GM23248 (cell line): ENCODE measurements around the gene CEACAM3. TPM values are rescaled to one million over a fixed set of nuclear protein-coding genes. Genes with fewer than 3 reads are reported as not detected.
A peak's percentile ranks its signal among the peaks of the same experiment; 100 is the strongest.

Experiments used
- DNase-seq: peaks from one replicate; pipeline ENCODE4 v3.0.0-alpha.2; 2015
- H2AFZ ChIP-seq: fragments of 200-600 bp; sonication (generic); 2 replicates; pipeline ENCODE4 v1.6.1; 2016; ENCODE audit warnings: antibody characterized with exemption
- H3F3A ChIP-seq: fragments of 200-600 bp; sonication (generic); 2 replicates; pipeline ENCODE4 v1.6.1; 2016; ENCODE audit warnings: mild to moderate bottlenecking, antibody characterized with exemption, mixed run types; ENCODE audit not compliant: insufficient read depth
- H3K27ac ChIP-seq: fragments of 200-600 bp; sonication (generic); 2 replicates; pipeline ENCODE4 v1.5.1; 2016; ENCODE audit warnings: mild to moderate bottlenecking
- H3K27me3 ChIP-seq: fragments of 200-600 bp; sonication (generic); replicated peaks from 2 replicates; pipeline ENCODE4 v1.6.1; 2016; ENCODE audit warnings: mild to moderate bottlenecking; ENCODE audit not compliant: insufficient read depth
- H3K36me3 ChIP-seq: fragments of 200-600 bp; sonication (generic); 2 replicates; pipeline ENCODE4 v1.6.1; 2016; ENCODE audit warnings: low read depth, mild to moderate bottlenecking
- H3K4me1 ChIP-seq: fragments of 200-600 bp; sonication (generic); 2 replicates; pipeline ENCODE4 v1.6.1; 2016; ENCODE audit warnings: mild to moderate bottlenecking; ENCODE audit not compliant: insufficient read depth
- H3K4me2 ChIP-seq: fragments of 200-600 bp; sonication (generic); one replicate; pipeline ENCODE4 v1.6.1; 2016; ENCODE audit warnings: mild to moderate bottlenecking; ENCODE audit not compliant: unreplicated experiment
- H3K4me3 ChIP-seq: fragments of 200-600 bp; sonication (generic); 2 replicates; pipeline ENCODE4 v1.5.1; 2016; ENCODE audit warnings: mild to moderate bottlenecking
- H3K79me2 ChIP-seq: fragments of 200-600 bp; sonication (generic); 2 replicates; pipeline ENCODE4 v1.6.1; 2016; ENCODE audit warnings: mild to moderate bottlenecking; ENCODE audit not compliant: insufficient read depth
- H3K9ac ChIP-seq: fragments of 200-600 bp; sonication (generic); 2 replicates; pipeline ENCODE4 v1.6.1; 2016; ENCODE audit warnings: mild to moderate bottlenecking
- H3K9me2 ChIP-seq: fragments of 200-600 bp; sonication (generic); 2 replicates; pipeline ENCODE4 v1.6.1; 2016; ENCODE audit warnings: mixed run types, mild to moderate bottlenecking, moderate library complexity; ENCODE audit not compliant: insufficient read depth
- H3K9me3 ChIP-seq: fragments of 200-600 bp; sonication (generic); one replicate; pipeline ENCODE4 v1.6.1; 2017; ENCODE audit warnings: low read depth
- H4K20me1 ChIP-seq: fragments of 200-600 bp; sonication (generic); 2 replicates; pipeline ENCODE4 v1.6.0; 2016; ENCODE audit not compliant: insufficient read depth
- EZH2 ChIP-seq: fragments of 200-600 bp; sonication (generic); IDR thresholded peaks from 2 replicates; pipeline ENCODE4 v1.6.1; 2018; ENCODE audit warnings: antibody characterized with exemption, mild to moderate bottlenecking; ENCODE audit not compliant: insufficient read depth, poor library complexity, severe bottlenecking
- EZH2phosphoT487 ChIP-seq: fragments of 200-600 bp; sonication (generic); IDR thresholded peaks from 2 replicates; pipeline ENCODE4 v1.6.1; 2018; ENCODE audit warnings: antibody characterized with exemption, moderate library complexity, mild to moderate bottlenecking, low read depth; ENCODE audit not compliant: insufficient read depth
- WGBS, 2 experiments: methylation state at CpG; one replicate each; pipeline ENCODE4 v1.1.6; 2015 to 2017; ENCODE audit warnings: low lambda C conversion rate in 2 of 2, low coverage in 1 of 2; ENCODE audit errors: missing lambda C conversion rate in 2 of 2; 5-methylcytosine and 5-hydroxymethylcytosine counted together
- in situ Hi-C: fragments of 300-500 bp; cut with MboI; formaldehyde crosslinking; loops from 2 replicates; pipeline ENCODE4 v1.15.0; 2020
- polyA plus RNA-seq: library from polyadenylated mRNA; unstranded; fragments of >200 nt; fragmentation: Nextera tagmentation; extraction: Ambion mirVana; gene quantifications from 2 replicates; pipeline ENCODE4 v1.2.1, GENCODE V29; 2016
- total RNA-seq: library from RNA; depleted of rRNA; stranded (reverse); fragments of >200 nt; shearing (Covaris generic); gene quantifications from 2 replicates; pipeline ENCODE4 v1.2.3, GENCODE V29; 2014

Gene CEACAM3
- total and polyA plus RNA-seq, 2 experiments from 2014 or later = not detected

DNA sequence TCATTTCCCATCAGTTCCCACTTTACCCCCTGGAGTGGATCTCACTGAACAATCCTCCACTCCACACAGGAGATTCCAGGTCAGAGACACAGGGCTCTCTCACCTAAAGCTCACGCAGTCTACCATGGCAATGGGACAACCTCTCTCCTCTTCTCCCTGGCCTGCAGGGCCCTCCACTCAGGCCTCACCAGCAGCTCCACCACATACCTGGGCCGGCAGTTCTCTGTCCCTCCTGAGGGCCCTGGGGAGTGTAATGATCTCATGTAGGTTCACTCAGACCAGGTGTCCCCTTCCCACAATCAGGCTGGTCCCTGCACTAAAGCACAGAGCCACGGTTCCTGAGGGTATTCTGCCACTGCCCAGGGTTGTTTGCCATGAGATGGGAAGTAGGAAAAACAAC, 15.6 kb downstream of the CEACAM3 start:
- Histone ChIP-seq H3K36me3 (no peaks in the 10 kb centered on the region), H3K27me3 (no peaks in the 10 kb centered on the region), H3K9me3 (no peaks in the 10 kb centered on the region), H2AFZ (no peak overlapping the region), H3K4me1 (no peaks in the 10 kb centered on the region), H3K9me2 (no peaks in the 10 kb centered on the region), H4K20me1 (no peaks in the 10 kb centered on the region), H3K4me2 (no peak overlapping the region), H3K9ac (no peak overlapping the region), H3K79me2 (no peaks in the 10 kb centered on the region), H3F3A (no peaks in the 10 kb centered on the region), H3K27ac (no peak overlapping the region), H3K4me3 (no peak overlapping the region)
- 26 to 32% methylated on average over 3 of the region's 3 CpGs for WGBS, 2 experiments
- in situ Hi-C loops = no loop called here
- TF ChIP-seq EZH2phosphoT487 (no peak), EZH2 (no peak)
- no peak for DNase-seq

DNA sequence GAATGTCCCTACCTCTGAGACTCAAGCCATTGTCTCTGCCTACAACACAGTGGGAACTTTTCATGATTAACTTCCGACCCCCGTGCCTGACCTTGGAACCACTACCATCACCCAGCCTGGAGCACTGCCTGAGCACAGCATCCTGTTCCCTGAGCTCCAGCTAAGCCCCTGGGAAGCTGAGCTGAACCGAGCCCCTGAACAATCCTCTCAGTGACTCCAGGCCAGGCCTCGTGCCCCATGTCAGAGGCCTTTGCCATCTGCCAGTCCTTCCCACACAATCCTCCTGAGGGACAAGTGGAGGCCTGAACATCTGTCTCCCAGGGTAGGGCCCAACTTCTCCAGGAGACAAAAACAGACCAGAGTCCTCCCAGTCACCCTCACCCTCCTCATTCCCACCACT, 17.5 kb downstream of the CEACAM3 start:
- TF ChIP-seq EZH2 (no peak), EZH2phosphoT487 (no peak)
- Histone ChIP-seq H3F3A (no peaks in the 10 kb centered on the region), H3K4me1 (no peaks in the 10 kb centered on the region), H3K9ac (no peak overlapping the region), H3K4me2 (no peak overlapping the region), H3K9me2 (no peaks in the 10 kb centered on the region), H3K27ac (no peak overlapping the region), H3K9me3 (no peaks in the 10 kb centered on the region), H3K79me2 (no peaks in the 10 kb centered on the region), H3K27me3 (peaks cover 5% of the 10 kb centered on the region; the same call in 1 of the 2 replicates), H2AFZ (no peak overlapping the region), H3K4me3 (no peak overlapping the region), H4K20me1 (no peaks in the 10 kb centered on the region), H3K36me3 (no peaks in the 10 kb centered on the region)
- in situ Hi-C loops = no loop called here
- DNase-seq = no peak
- WGBS, 2 experiments = 26 to 33% methylated on average over 4 of the region's 4 CpGs

GRCh38 chr19:41815301-41815700, 18.9 kb downstream of the CEACAM3 start:
- no peaks in the 10 kb centered on the region for H4K20me1 ChIP-seq
- H3K9me3 ChIP-seq = no peaks in the 10 kb centered on the region
- no peaks in the 10 kb centered on the region for H3K79me2 ChIP-seq
- no peak overlapping the region for H3K9ac ChIP-seq
- no peak overlapping the region for H2AFZ ChIP-seq
- no peak for DNase-seq
- H3K9me2 ChIP-seq = no peaks in the 10 kb centered on the region
- H3K4me3 ChIP-seq = no peak overlapping the region
- H3K4me1 ChIP-seq = no peaks in the 10 kb centered on the region
- H3K27me3 ChIP-seq = peaks cover 7% of the 10 kb centered on the region; the same call in 1 of the 2 replicates
- in situ Hi-C loops = no loop called here
- WGBS, 2 experiments = 30 to 38% methylated on average over 4 of the region's 4 CpGs
- no peaks in the 10 kb centered on the region for H3F3A ChIP-seq
- no peak overlapping the region for H3K27ac ChIP-seq
- H3K36me3 ChIP-seq = no peaks in the 10 kb centered on the region
- H3K4me2 ChIP-seq = no peak overlapping the region
- no peak for TF ChIP-seq EZH2
- TF ChIP-seq EZH2phosphoT487 = no peak

- WGBS, 2 experiments = 25 to 31% methylated on average over 2 of the region's 2 CpGs
- Histone ChIP-seq H3K36me3 (no peaks in the 10 kb centered on the region), H3K9me2 (no peaks in the 10 kb centered on the region), H3F3A (no peaks in the 10 kb centered on the region), H3K27me3 (peaks cover 11% of the 10 kb centered on the region), H4K20me1 (no peaks in the 10 kb centered on the region), H3K79me2 (no peaks in the 10 kb centered on the region), H3K4me3 (no peak overlapping the region), H3K9ac (no peak overlapping the region), H3K4me2 (no peak overlapping the region), H2AFZ (no peak overlapping the region), H3K9me3 (no peaks in the 10 kb centered on the region), H3K4me1 (no peaks in the 10 kb centered on the region), H3K27ac (no peak overlapping the region)
- in situ Hi-C loops = no loop called here
- TF ChIP-seq EZH2phosphoT487 (no peak), EZH2 (no peak)
- DNase-seq = no peak
These were observed 20.4 kb downstream of the CEACAM3 start for GRCh38 chr19:41816761-41817160.

- in situ Hi-C loops = no loop called here
- Histone ChIP-seq H3K9me3 (no peaks in the 10 kb centered on the region), H3K27me3 (peaks cover 19% of the 10 kb centered on the region), H4K20me1 (no peaks in the 10 kb centered on the region), H3K36me3 (no peaks in the 10 kb centered on the region), H3K4me1 (no peaks in the 10 kb centered on the region), H3F3A (no peaks in the 10 kb centered on the region), H2AFZ (no peak overlapping the region), H3K9me2 (no peaks in the 10 kb centered on the region), H3K79me2 (no peaks in the 10 kb centered on the region), H3K27ac (no peak overlapping the region), H3K4me3 (no peak overlapping the region), H3K4me2 (no peak overlapping the region), H3K9ac (no peak overlapping the region)
- peak; percentile 51 for DNase-seq
- TF ChIP-seq EZH2phosphoT487 (no peak), EZH2 (no peak)
- 17 to 22% methylated on average over 12 of the region's 12 CpGs for WGBS, 2 experiments
These were observed 24.8 kb downstream of the CEACAM3 start for GRCh38 chr19:41821003-41821735.
